ENCODE measurements around the gene NBEA.

NBEA gene

GRCh38 chr13:35159041-35159440 lies 217.0 kb downstream of the NBEA start:
- no peak overlapping the region for H3K27ac ChIP-seq
- no peak for TF ChIP-seq CTCF (conservative IDR thresholded peaks at IDR 0.05)

GRCh38 chr13:35160896-35161295 lies 218.8 kb downstream of the NBEA start:
- no peak overlapping the region for H3K27ac ChIP-seq
- TF ChIP-seq CTCF (conservative IDR thresholded peaks at IDR 0.05), result no peak

DNA sequence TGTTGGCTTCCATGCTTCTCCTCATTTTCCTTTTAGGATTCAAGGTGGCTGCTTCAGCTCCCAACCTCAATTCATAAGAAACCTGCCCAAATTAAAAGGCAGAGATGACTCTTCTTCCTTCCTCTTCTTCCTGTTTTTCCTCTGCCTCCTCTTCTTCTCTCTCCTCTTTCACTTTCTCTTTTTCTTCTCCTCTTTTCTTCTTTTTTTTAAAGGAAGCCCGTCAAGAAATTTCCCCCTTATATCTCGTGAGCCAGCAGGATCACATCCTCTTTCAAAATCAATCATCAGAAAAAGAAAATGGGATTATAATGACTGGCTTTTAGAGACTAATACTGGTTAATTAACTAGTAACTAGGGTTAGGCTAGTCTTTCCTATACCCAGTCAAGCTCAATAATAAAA lies 220.3 kb downstream of the NBEA start:
- H3K27ac ChIP-seq, result no peak overlapping the region
- no peak for TF ChIP-seq CTCF (conservative IDR thresholded peaks at IDR 0.05)

- no peak overlapping the region for H3K27ac ChIP-seq
- no peak for TF ChIP-seq CTCF (conservative IDR thresholded peaks at IDR 0.05)
Measured at GRCh38 chr13:35163674-35164073, 221.6 kb downstream of the NBEA start.

DNA sequence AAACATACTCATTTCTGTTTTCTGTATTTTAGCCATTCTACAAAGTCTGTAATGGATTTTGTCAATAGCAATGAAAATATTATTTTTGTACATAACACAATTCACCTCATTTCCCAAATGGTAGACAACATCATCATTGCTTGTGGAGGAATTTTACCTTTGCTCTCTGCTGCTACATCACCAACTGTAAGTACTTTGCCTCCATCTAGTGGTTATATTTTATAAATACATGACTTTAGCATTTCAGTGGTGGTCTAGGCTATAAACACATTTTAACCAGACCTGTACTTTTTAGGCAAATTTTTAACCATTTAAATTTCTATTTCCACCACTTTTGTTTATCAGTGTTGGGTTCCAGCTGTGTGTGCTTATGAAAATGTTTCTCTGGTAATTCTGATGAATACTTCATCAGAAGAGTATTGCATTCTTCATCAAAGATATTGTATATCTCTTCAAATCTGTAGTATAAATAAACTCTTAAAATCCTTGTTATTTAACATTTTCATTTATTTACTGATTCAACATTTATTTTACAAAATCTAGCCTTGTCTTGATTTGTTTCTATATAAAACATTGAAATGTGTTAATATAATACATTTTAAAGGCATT lies 222.4 kb downstream of the NBEA start:
- peak; percentile 77 for TF ChIP-seq CTCF (conservative IDR thresholded peaks at IDR 0.05)
- H3K27ac ChIP-seq, result no peak overlapping the region

GRCh38 chr13:35165205-35165604 lies 223.1 kb downstream of the NBEA start:
- no peak overlapping the region for H3K27ac ChIP-seq
- TF ChIP-seq CTCF (conservative IDR thresholded peaks at IDR 0.05), result no peak

DNA sequence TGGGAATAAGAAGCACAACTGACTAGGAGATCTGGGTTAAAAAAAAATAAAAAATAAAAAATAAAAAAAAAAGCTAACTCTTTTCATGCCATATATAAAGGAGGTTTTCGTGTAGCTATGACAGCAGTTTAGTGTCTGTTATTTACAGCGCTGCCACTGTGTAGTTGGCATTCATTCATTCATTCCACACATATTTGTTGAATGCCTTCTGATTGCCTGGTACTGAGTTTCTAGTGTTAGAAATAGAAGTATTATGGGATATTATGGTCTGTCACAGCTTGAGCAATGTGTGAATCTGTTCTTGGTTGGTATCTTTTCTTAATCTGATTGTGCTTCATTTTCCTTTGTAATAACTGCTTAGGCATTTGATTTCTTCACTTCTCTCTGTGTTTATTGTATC lies 237.4 kb downstream of the NBEA start:
- H3K27ac ChIP-seq, result no peak overlapping the region
- no peak for TF ChIP-seq CTCF (conservative IDR thresholded peaks at IDR 0.05)
